ENCODE results near the gene MEAK7. TPM values are rescaled to one million over a fixed set of nuclear protein-coding genes. Genes with fewer than 3 reads are reported as not detected.
A peak's percentile ranks its signal among the peaks of the same experiment; 100 is the strongest.

Gene MEAK7
- polyA plus RNA-seq, 3 donors: 2.5 to 5.0 (median 4.7) TPM

- no peak overlapping the region for H3K4me3 ChIP-seq (replicated peaks in 1 of 3; ENCODE audit: low read depth in 2 of 3, low read length in 3 of 3)
- peaks cover 42% of the 10 kb centered on the region for H3K4me1 Mint-ChIP-seq
- peak overlapping the region in 1 of 2 donors; percentile 56 for H3K4me3 Mint-ChIP-seq
- H3K36me3 ChIP-seq (replicated peaks in 1 of 2; ENCODE audit: control insufficient read depth in 1 of 2, insufficient read depth in 2 of 2, low read length in 2 of 2): no peaks in the 10 kb centered on the region
- peaks cover 3 to 12% of the 10 kb centered on the region in 2 donors for H3K36me3 Mint-ChIP-seq
- no peak overlapping the region for H3K4me2 ChIP-seq (replicated peaks; ENCODE audit: extremely low read depth, low read length, poor library complexity, severe bottlenecking)
- no peak for DNase-seq
- H3K27ac Mint-ChIP-seq: no peak overlapping the region
- H3K27ac ChIP-seq (ENCODE audit: low read depth in 1 of 2, low read length in 2 of 2): no peak overlapping the region
- no peak overlapping the region for H2AFZ ChIP-seq (ENCODE audit: insufficient read depth, low read depth, low read length, poor library complexity, severe bottlenecking)
- peaks cover 8 to 13% (median 11%) of the 10 kb centered on the region in 7 donors for H3K9me3 Mint-ChIP-seq
- TF ChIP-seq, protein P1, sequence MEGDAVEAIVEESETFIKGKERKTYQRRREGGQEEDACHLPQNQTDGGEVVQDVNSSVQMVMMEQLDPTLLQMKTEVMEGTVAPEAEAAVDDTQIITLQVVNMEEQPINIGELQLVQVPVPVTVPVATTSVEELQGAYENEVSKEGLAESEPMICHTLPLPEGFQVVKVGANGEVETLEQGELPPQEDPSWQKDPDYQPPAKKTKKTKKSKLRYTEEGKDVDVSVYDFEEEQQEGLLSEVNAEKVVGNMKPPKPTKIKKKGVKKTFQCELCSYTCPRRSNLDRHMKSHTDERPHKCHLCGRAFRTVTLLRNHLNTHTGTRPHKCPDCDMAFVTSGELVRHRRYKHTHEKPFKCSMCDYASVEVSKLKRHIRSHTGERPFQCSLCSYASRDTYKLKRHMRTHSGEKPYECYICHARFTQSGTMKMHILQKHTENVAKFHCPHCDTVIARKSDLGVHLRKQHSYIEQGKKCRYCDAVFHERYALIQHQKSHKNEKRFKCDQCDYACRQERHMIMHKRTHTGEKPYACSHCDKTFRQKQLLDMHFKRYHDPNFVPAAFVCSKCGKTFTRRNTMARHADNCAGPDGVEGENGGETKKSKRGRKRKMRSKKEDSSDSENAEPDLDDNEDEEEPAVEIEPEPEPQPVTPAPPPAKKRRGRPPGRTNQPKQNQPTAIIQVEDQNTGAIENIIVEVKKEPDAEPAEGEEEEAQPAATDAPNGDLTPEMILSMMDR (IDR thresholded peaks at IDR 0.05): no peak
- peaks cover 4 to 15% (median 8%) of the 10 kb centered on the region in 3 donors for H3K27me3 Mint-ChIP-seq (ENCODE audit: low read depth in 3 of 3)
- no peak overlapping the region for H3K9ac ChIP-seq (ENCODE audit: insufficient read depth, low read length, poor library complexity, severe bottlenecking)
- peaks cover 4 to 10% of the 10 kb centered on the region in 2 donors for H3K9me3 ChIP-seq (replicated peaks in 1 of 2; ENCODE audit: control insufficient read depth in 1 of 2, insufficient read depth in 1 of 2, low read length in 2 of 2)
- 84% methylated on average over 9 of the region's 9 CpGs for WGBS (ENCODE audit: insufficient coverage)
- H4K20me1 ChIP-seq (ENCODE audit: insufficient read depth, low read length): peaks cover 4% of the 10 kb centered on the region
- H3K4me1 ChIP-seq (ENCODE audit: control insufficient read depth in 1 of 2, insufficient read depth in 2 of 2, low read length in 2 of 2): peaks cover 43 to 50% of the 10 kb centered on the region in 2 donors
- intact Hi-C loops (cut with micrococcal nuclease): no loop called here
- H3K79me2 ChIP-seq (ENCODE audit: insufficient read depth, low read length): no peaks in the 10 kb centered on the region
- H3K27me3 ChIP-seq (ENCODE audit: control insufficient read depth in 2 of 2, insufficient read depth in 2 of 2, low read length in 2 of 2): no peaks in the 10 kb centered on the region
Observed at GRCh38 chr16:84531671-84532111, 27.2 kb upstream of the MEAK7 start.

DNA sequence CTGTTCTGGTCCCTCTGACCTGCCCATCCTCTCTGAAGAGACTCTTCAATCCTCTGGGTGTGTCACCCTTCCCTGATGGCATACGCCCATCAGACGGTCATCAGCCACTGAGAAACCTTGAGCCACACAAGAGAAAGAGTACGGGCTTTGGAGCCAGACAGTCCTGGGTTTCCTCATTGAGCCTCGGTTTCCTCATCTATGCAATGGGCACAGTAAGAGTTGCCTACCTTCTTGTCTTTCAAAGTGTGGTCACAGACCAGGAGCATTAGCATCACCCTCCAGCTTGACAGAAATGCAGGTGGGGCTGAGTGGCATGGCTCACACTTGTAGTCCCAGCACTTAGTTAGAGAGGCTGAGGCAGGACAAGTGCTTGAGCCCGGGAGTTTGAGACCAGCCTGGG, 26.1 kb upstream of the MEAK7 start:
- Mint-ChIP-seq H3K4me3 (no peak overlapping the region), H3K36me3 (peaks cover 3 to 13% of the 10 kb centered on the region in 2 donors), H3K9me3 (peaks cover 8 to 13% (median 11%) of the 10 kb centered on the region in 7 donors), H3K27me3 (ENCODE audit: low read depth in 3 of 3) (peaks cover 4 to 15% (median 8%) of the 10 kb centered on the region in 3 donors), H3K4me1 (peaks cover 45% of the 10 kb centered on the region), H3K27ac (peak overlapping the region in 1 of 7 donors; percentile 62)
- TF ChIP-seq, protein P1 (IDR thresholded peaks at IDR 0.05): no peak
- Histone ChIP-seq H4K20me1 (ENCODE audit: insufficient read depth, low read length) (peaks cover 4% of the 10 kb centered on the region), H3K27me3 (ENCODE audit: control insufficient read depth in 2 of 2, insufficient read depth in 2 of 2, low read length in 2 of 2) (no peaks in the 10 kb centered on the region), H3K36me3 (replicated peaks in 1 of 2; ENCODE audit: control insufficient read depth in 1 of 2, insufficient read depth in 2 of 2, low read length in 2 of 2) (no peaks in the 10 kb centered on the region), H3K4me1 (ENCODE audit: control insufficient read depth in 1 of 2, insufficient read depth in 2 of 2, low read length in 2 of 2) (peaks cover 47 to 55% of the 10 kb centered on the region in 2 donors), H3K27ac (ENCODE audit: low read depth in 1 of 2, low read length in 2 of 2) (no peak overlapping the region), H3K9ac (ENCODE audit: insufficient read depth, low read length, poor library complexity, severe bottlenecking) (no peak overlapping the region), H3K4me3 (replicated peaks in 1 of 3; ENCODE audit: low read depth in 2 of 3, low read length in 3 of 3) (no peak overlapping the region), H3K4me2 (replicated peaks; ENCODE audit: extremely low read depth, low read length, poor library complexity, severe bottlenecking) (no peak overlapping the region), H3K79me2 (ENCODE audit: insufficient read depth, low read length) (no peaks in the 10 kb centered on the region), H3K9me3 (replicated peaks in 1 of 2; ENCODE audit: control insufficient read depth in 1 of 2, insufficient read depth in 1 of 2, low read length in 2 of 2) (peaks cover 4 to 10% of the 10 kb centered on the region in 2 donors), H2AFZ (ENCODE audit: insufficient read depth, low read depth, low read length, poor library complexity, severe bottlenecking) (no peak overlapping the region)
- WGBS (ENCODE audit: insufficient coverage): 98% methylated on average over 5 of the region's 5 CpGs
- no peak for DNase-seq
- intact Hi-C loops (cut with micrococcal nuclease): no loop called here
